NCI-H1105 (cell line): ENCODE data around the gene ROR2.
"Not testable (repeated sequence)": the region's sequence is repeated elsewhere in the genome, so short reads cannot be mapped to it uniquely, and the experiment has no call there.

Source experiments
- DNase-seq: peaks from one replicate; lab custom pipeline; 2025; lab: John Stamatoyannopoulos, UW

The ROR2 gene

GRCh38 chr9:91629718-91630117, 320.3 kb downstream of the ROR2 start:
- no peak for DNase-seq

DNA sequence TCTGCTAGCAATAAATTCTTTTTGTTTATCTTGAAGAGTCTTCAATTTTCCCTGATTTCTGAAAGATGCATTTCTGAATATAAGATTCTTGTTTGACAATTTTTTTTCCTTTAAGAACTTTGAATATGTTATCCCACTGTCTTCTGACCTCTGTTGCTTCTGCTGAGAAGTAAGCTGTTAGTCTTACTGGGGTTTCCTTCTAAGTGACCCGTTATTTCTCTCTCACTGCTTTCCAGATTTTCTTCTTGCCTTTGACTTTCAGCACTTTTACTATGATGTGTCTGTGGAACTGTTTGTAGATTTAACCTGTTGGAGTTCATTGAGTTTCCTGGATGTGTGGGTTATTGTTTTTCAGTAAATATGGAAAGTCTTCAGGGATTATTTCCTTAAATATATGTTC, 321.1 kb downstream of the ROR2 start:
- DNase-seq = no peak

DNA sequence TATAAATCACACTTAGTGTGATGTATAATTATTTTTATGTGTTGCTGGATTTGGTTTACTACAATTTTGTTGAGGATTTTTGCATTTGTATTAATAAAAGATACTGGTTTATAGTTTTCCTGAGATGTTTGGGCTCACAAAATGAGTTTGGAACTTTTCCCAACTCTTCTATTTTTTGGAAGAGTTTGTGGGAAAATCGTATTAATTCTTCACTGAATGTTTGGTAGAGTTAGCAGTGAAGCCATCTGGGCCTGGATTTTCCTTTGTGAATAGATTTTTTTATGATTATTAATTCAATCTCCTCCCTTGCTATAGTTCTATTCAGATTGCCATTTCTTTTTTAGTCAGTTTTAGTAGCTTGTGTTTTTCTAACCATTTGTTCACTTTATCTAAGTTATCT, 324.7 kb downstream of the ROR2 start:
- no peak for DNase-seq

DNA sequence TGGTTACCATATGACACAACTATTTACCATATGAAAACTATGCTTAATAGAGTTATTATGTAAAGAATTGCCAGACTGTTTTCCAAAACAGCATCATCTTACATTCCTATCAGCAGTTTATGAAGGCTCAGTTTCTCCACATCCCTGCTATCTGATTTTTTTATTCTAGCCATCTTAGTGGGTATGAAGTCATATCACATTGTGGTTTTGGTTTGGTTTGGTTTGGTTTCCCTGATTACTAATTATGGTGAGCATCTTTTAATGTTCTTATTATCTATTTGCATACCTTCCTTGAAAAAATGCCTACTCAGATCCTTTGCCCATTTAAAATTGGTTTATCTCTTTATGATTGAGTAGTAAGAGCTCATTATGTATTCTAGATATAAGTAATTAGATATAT, 327.0 kb downstream of the ROR2 start:
- no peak for DNase-seq

- DNase-seq = not testable (repeated sequence)
Measured at GRCh38 chr9:91622121-91622520, 327.9 kb downstream of the ROR2 start.

GRCh38 chr9:91614044-91614443, 336.0 kb downstream of the ROR2 start:
- not testable (repeated sequence) for DNase-seq

- no peak for DNase-seq
Measured at GRCh38 chr9:91611582-91611981, 338.4 kb downstream of the ROR2 start.

DNA sequence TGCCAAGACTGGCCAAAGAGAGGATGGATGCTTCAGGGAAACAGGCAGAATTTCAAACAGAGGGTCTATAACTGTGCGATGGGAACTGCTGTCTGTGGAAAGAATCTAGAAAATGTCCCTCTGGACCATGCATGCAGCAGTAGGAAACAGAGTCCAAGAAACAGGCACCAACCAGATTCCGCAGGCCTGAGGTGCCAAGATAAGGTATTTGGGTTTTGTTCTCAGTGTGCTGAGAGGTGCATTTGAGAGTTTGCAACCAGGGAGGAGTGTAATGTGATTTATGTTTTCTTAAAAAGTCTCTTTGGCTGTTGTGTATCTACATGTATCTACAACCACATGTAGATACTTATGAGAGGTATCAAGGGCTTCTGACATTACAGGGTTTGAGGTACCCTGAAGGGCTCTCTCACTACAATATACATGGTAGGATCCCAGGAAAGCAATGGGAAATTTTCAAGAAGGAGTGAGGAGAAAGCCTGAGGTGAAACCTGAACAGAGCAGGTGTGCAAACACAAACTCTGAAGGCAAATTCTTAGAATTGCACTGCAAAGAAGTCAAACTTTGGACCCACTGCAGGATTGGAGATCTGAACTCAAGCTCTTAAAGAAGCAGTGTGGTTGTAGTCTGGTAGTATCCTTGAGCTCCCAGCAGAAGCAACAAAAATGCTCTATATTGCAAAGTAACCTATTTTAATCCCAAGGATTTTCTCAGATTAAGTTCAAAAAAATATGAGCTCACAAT, 343.6 kb downstream of the ROR2 start:
- DNase-seq = no peak

DNA sequence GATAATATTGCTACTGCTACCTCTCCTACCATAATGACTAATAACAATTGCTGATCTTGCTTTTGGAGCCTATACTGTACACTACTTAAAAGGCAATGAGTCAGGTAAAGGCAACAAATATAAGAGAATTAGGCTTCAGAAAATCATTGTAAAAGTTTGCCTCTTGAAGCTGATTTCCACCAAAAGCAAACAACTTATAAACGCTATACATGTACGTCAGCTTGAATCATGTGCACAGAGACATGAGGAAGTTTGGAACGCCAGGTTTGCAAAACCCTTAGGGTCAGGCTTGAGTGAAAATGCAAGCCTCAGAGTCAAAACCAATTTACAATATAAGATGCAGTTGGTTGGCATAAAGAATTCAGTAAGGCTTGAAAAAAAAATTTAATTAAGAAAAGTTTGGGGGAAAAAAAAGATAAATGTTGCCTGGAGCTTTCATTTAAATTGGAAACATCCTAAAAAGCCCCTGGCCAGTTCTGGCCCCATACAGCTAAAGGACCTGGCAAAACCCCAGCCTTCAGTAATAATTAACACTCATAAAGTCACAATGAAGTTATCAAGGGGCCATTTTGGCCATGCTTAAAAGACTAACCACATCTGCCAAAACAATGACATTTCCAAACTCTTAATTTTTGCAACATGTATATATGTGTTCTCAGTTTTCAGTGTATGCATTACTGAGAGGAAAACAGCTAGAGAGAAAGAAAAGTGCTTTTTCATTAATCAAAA, 345.4 kb downstream of the ROR2 start:
- no peak for DNase-seq

GRCh38 chr9:91603932-91604331, 346.1 kb downstream of the ROR2 start:
- DNase-seq = no peak

DNA sequence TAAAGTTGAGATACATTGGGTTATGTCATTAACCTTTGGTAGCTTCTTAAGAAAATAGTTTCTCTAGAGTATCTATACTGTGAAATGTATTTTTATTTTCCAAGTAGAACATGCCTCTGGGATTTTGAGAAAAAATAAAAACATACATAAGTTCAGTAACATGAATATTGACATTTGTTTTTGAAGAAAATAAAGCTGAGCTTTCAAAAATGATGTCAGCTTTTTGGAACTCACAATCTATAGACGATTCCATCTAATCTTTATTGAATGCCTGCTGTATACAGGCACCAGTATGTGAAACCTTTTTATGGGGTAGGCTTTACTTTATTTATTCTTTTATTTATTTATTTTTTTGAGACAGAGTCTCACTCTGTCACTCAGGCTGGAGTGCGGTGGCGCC, 350.5 kb downstream of the ROR2 start:
- no peak for DNase-seq

- DNase-seq = no peak
Measured at GRCh38 chr9:91591627-91592026, 358.4 kb downstream of the ROR2 start.

DNA sequence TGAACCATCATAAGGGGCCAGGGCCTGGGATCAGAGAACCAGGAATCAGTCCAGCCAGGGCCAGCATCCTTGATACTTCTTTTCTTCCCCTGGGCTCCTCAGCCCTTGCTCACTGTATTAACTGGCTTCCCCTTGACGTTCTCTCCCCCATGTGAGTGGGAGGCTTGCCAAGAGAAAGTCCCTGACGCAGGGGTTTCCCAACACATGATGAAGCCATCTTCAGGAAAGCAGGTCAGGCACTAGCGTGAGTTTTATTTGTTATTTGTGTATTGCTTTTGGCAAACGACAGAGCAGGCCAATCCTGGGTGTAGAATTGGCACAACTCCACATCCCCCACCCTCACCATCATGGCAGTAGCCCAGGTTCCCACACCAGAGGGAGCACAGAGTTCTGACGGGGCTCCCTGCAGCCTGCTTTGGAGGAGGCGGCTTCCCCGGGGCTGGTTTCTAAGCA, 360.9 kb downstream of the ROR2 start:
- DNase-seq = peak; percentile 3

- DNase-seq = no peak
Measured at GRCh38 chr9:91586282-91586681, 363.7 kb downstream of the ROR2 start.

DNA sequence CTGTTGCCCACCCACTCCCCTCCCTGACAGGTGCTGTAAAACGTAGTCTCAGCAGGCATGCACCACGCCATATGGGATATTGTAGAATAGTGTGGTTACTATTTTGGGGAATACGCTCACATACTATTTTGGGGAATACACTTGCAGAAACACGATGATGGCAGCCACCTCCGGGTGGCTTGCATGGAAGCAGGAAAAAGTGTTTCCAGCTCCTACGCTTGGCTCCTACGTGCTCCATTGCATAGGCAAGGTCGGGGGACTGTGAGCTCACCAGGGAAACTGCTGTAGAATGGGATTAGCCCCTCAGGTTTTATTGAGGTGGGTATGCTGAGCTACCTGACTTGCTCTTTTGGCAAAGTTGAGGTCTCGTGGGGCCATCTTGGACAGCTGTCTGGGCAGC, 366.1 kb downstream of the ROR2 start:
- DNase-seq = no peak

GRCh38 chr9:91583161-91583875, 366.7 kb downstream of the ROR2 start:
- no peak for DNase-seq

DNA sequence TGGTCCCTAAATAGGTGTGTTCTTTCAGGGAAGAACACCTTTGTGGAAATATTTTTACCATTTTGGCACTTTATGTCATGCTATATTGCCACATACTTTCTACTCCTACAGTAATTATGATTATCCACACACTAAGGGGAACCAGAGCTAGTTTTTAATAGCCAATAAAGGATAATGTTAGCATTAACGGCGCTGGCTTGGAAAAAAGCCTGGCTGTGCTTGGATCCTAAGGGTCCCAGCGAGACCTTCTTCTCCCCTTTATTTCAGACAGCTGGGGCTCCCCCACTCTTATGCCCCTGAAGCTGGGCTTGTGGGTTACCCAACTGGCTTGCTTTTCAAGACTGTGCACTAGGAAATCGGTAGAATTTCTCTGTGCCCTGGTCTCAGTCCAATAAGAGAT, 367.8 kb downstream of the ROR2 start:
- DNase-seq = no peak

GRCh38 chr9:91580136-91580535, 369.9 kb downstream of the ROR2 start:
- DNase-seq = no peak

DNA sequence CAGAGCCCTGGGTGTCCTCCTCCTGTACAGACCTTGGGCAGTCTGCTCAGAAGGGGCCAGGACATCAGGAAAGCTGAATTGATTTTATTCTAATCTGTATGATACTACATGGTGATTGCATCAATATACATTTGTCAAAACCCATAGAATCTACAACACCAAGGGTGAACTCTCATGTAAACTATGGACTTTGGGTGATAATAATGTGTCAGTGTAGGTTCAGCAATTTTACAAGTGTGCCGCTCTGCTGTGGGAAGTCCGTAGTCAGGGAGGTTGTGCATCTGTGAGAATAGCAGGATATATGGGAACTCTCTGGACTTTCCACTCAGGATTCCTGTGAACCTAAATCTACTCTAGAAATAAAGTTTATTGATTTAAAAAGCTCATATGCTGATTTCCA, 371.1 kb downstream of the ROR2 start:
- no peak for DNase-seq

DNA sequence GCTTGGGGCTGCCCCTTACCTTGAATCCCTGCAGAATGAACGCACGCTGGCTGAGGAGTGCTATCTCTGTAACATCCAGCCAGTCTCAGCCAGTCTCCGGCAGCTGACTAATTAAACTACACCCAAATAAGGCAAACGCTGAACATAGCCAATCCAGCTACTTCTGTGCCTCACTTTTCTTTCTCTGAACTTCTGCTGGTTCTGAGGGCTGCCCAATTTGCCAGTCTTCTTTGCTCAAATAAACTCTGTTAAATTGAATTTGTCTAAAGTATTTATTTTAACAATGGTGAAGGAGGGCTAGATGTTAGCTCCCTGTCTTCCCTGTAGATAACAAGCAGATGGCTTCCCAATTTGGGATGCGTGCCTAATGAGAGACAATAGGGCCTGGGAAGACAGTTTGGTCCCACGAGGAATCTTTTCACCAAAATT, 372.4 kb downstream of the ROR2 start:
- no peak for DNase-seq

GRCh38 chr9:91572811-91573210, 377.2 kb downstream of the ROR2 start:
- no peak for DNase-seq

- no peak for DNase-seq
Measured at GRCh38 chr9:91572044-91572443, 378.0 kb downstream of the ROR2 start.

GRCh38 chr9:91571036-91571435, 379.0 kb downstream of the ROR2 start:
- no peak for DNase-seq
